Heart left ventricle (tissue), 16 donors: ENCODE data around the gene FXR2. TPM values are rescaled to one million over a fixed set of nuclear protein-coding genes. Genes with fewer than 3 reads are reported as not detected.
A peak's percentile ranks its signal among the peaks of the same experiment; 100 is the strongest.

ENCODE experiments used
- ATAC-seq, 4 donors: fragments of 200-7000 bp; cut with Tn5 transposase; one replicate each; pipeline ENCODE4 v1.9.1; 2020 to 2022; ENCODE audit warnings: moderate library complexity in 4 of 4, mild to moderate bottlenecking in 3 of 4, moderate number of reproducible peaks in 1 of 4
- DNase-seq, 5 donors: peaks; one replicate each; pipeline ENCODE4 v3.0.0-alpha.2; 2020
- H3K27ac ChIP-seq, 12 donors: fragments of 200-600 bp; sonication (generic) in 4 of 12; one replicate each; pipeline versions ENCODE4 v1.5.0 to v1.8.0; 2016 to 2022; ENCODE audit warnings: mild to moderate bottlenecking in 2 of 12
- H3K27me3 ChIP-seq, 9 donors: fragments of 200-600 bp; sonication (generic) in 2 of 9; one replicate each; pipeline versions ENCODE4 v1.5.1 to v1.8.0; 2016 to 2022; ENCODE audit warnings: mild to moderate bottlenecking in 3 of 9
- H3K36me3 ChIP-seq, 9 donors: fragments of 200-600 bp; sonication (generic) in 2 of 9; one replicate each; pipeline versions ENCODE4 v1.5.0 to v1.8.0; 2018 to 2022; ENCODE audit warnings: mild to moderate bottlenecking in 2 of 9
- H3K4me1 ChIP-seq, 12 donors: fragments of 200-600 bp; sonication (generic) in 4 of 12; one replicate each; pipeline versions ENCODE4 v1.5.0 to v1.8.0; 2016 to 2022; ENCODE audit warnings: mild to moderate bottlenecking in 3 of 12
- H3K4me3 ChIP-seq, 12 donors: fragments of 200-600 bp; sonication (generic) in 4 of 12; one replicate each; pipeline versions ENCODE4 v1.5.0 to v1.8.0; 2017 to 2022; ENCODE audit warnings: mild to moderate bottlenecking in 9 of 12, moderate library complexity in 4 of 12
- H3K9me3 ChIP-seq, 12 donors: fragments of 200-600 bp; sonication (generic) in 4 of 12; one replicate each; pipeline versions ENCODE4 v1.5.0 to v1.8.0; 2016 to 2022; ENCODE audit warnings: mild to moderate bottlenecking in 1 of 12
- POLR2A ChIP-seq, 2 donors: fragments of 450-650 bp; IDR thresholded peaks; one replicate each; pipeline ENCODE4 v1.6.1; 2017; ENCODE audit warnings: antibody characterized with exemption in 2 of 2, mild to moderate bottlenecking in 2 of 2, moderate library complexity in 2 of 2
- WGBS, 4 donors: extraction: QIAGEN DNeasy Blood & Tissue Kit in 2 of 4; methylation state at CpG; one replicate each; pipeline versions ENCODE4 v1.1.5 to v1.1.7; 2013 to 2018; 5-methylcytosine and 5-hydroxymethylcytosine counted together
- intact Hi-C, 10 donors: fragments of 100-400 bp; cut with DNase I; formaldehyde crosslinking; loops; one replicate each; pipeline versions ENCODE4 v1.11.1 to v1.14.2; 2022
- polyA plus RNA-seq, 2 donors: library from polyadenylated mRNA; stranded (reverse); fragments of 200-250 nt; gene quantifications; one replicate each; pipeline ENCODE4 v1.2.3, GENCODE V29; 2013
- total RNA-seq, 9 donors: library from RNA; depleted of rRNA in 2 of 9; stranded (reverse); fragments of >200 nt in 2 of 9; fragmentation: NEBNext Ultra II Directional in 3 of 9; extraction: Animal tissue kit (Norgen Biotek cat#: 25700) in 3 of 9; gene quantifications; one replicate each; pipeline versions ENCODE4 v1.1.0 to v1.2.4, GENCODE V29; 2016 to 2023
- TF ChIP-seq, protein P1 (sequence below), 12 donors: fragments of 200-600 bp; sonication (generic) in 4 of 12; IDR thresholded peaks; one replicate each; pipeline versions ENCODE4 v1.5.0 to v1.8.0; 2018 to 2022; ENCODE audit warnings: antibody characterized with exemption in 12 of 12, mild to moderate bottlenecking in 5 of 12
- donor health status: ischemic (EF 13 %, LVEDD 7.1; RV severe dilation, severe dysfunction).
- donor health status: healthy with polysubstance abuse.
- donor health status: DM: no; HTN: yes; CAD: no.
- donor health status: DM: no; HTN: no; CAD: no.
- donor health status: ischemic (EF 25% LVEDD 6.9; RV normal size, moderate dysfunction).
- donor health status: ischemic (EF 25% LVEDD 5.7; RV mildly dilated, moderate dysfunction).
- donor health status: healthy.
- donor health status: DM: yes; HTN: yes; CAD: no.
- donor health status: ischemic (EF 35%, LVEDD 5.7; RV mildly dilated, moderate dysfunction).
- donor health status: nonischemic (EF 11% LVEDD 7.7; RV severe dilation, severe dysfunction).
- donor health status: DM: yes; HTN: yes; CAD: no.
- donor health status: PGD.
- donor health status: ischemic (EF 29% LVEDD 5.4; RV normal size, mild dysfunction).
- donor health status: nonischemic (EF 23%, LVEDD 6.1; RV moderate dilation, normal function).

FXR2 gene
- total and polyA plus RNA-seq, 11 donors, result 68.0 to 123 (median 98.6) TPM

DNA sequence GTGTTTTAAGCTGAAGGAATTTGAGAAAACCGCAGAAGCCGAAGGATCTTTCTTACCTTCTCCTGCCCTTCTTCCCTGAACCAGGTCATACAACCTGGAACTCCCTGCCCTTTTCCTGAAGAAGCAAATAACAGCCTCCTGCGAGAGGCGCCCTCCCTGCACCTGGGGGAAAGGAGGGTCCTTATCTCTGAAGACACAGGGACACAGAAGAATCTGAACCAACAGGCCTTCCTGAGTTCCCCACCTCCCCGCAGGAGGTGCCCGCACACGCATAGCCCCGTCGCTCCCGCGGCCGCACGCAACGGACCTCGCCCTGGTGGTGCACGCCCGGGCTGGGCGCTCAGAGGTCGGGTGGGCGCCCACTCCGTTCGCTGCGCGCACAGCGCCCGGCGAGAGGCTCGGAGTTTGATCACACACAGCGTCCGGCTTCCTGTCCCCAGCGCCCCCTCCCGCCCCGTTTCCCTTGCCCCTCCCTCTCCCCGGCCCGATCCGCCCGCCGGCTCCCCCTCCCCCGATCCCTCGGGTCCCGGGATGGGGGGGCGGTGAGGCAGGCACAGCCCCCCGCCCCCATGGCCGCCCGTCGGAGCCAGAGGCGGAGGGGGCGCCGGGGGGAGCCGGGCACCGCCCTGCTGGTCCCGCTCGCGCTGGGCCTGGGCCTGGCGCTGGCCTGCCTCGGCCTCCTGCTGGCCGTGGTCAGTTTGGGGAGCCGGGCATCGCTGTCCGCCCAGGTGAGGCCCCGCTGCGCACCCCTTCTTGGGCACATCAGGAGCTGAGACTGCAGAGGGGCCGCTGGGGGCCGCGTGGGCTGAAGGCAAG, 65.9 kb downstream of the FXR2 start, which contains the start of gene TNFSF12:
Gene TNFSF12, plus strand, starts transcription at position 474 of the 816 bp plus-strand sequence. Its CDS starts 96 bp downstream, at position 570.
- ATAC-seq (peak; percentile 55 to 89 (median 86)), DNase-seq (peak; percentile 68 to 89 (median 87))
- Histone ChIP-seq H3K4me3 (peak within 1 kb of the TSS; percentile 41 to 96 (median 74)), H3K27ac (peak within 1 kb of the TSS; percentile 75 to 98 (median 95)), H3K36me3 (peaks cover 0 to 19% (median 6%) of the 10 kb centered on the region in 9 donors), H3K27me3 (no peaks in the 10 kb centered on the region), H3K4me1 (peaks cover 0 to 54% (median 20%) of the 10 kb centered on the region in 12 donors), H3K9me3 (no peaks in the 10 kb centered on the region)
- 2 to 4% (median 2%) methylated on average over 35 to 65 of the region's 65 CpGs for WGBS, 4 donors
- intact Hi-C loops, result no loop called here
- TF ChIP-seq, protein P1, sequence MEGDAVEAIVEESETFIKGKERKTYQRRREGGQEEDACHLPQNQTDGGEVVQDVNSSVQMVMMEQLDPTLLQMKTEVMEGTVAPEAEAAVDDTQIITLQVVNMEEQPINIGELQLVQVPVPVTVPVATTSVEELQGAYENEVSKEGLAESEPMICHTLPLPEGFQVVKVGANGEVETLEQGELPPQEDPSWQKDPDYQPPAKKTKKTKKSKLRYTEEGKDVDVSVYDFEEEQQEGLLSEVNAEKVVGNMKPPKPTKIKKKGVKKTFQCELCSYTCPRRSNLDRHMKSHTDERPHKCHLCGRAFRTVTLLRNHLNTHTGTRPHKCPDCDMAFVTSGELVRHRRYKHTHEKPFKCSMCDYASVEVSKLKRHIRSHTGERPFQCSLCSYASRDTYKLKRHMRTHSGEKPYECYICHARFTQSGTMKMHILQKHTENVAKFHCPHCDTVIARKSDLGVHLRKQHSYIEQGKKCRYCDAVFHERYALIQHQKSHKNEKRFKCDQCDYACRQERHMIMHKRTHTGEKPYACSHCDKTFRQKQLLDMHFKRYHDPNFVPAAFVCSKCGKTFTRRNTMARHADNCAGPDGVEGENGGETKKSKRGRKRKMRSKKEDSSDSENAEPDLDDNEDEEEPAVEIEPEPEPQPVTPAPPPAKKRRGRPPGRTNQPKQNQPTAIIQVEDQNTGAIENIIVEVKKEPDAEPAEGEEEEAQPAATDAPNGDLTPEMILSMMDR (IDR thresholded peaks at IDR 0.05), result peak in 6 of 12 donors; percentile 4 to 41 (median 25)
- TF ChIP-seq POLR2A (IDR thresholded peaks at IDR 0.05), result peak in 1 of 2 donors; percentile 61

GRCh38 chr17:7544911-7545310, 69.8 kb downstream of the FXR2 start:
- 60 to 70% (median 63%) methylated on average over 6 of the region's 6 CpGs for WGBS, 4 donors

More at GRCh38 chr17:7544911-7545310, 69.8 kb downstream of the FXR2 start:
- no peak for ATAC-seq
- Histone ChIP-seq H3K27me3 (no peaks in the 10 kb centered on the region), H3K36me3 (no peaks in the 10 kb centered on the region), H3K4me1 (peaks cover 0 to 34% (median 14%) of the 10 kb centered on the region in 12 donors), H3K27ac (peak overlapping the region in 7 of 12 donors; percentile 5 to 44 (median 29)), H3K4me3 (no peak overlapping the region), H3K9me3 (no peaks in the 10 kb centered on the region)
- TF ChIP-seq, protein P1 (IDR thresholded peaks at IDR 0.05), result no peak
- no peak for TF ChIP-seq POLR2A (IDR thresholded peaks at IDR 0.05)
- intact Hi-C loops, result no loop called here
- DNase-seq, result no peak

Other genes with a start within 250 kb of the FXR2 start
- gene TNK1, start 233.8 kb downstream of the FXR2 start, total RNA-seq, result 1 to 10 TPM; 1.4 to 6.2 (median 2.2) TPM
- gene TNK1, start 233.8 kb downstream of the FXR2 start, polyA plus RNA-seq, result 1 to 10 TPM; 1.8 to 2.1 TPM
- gene PLSCR3, start 220.4 kb downstream of the FXR2 start, total RNA-seq, result 10 to 100 TPM; 14.3 to 29.5 (median 16.4) TPM
- 10 to 100 TPM; 21.2 to 28.3 TPM for gene PLSCR3, start 220.4 kb downstream of the FXR2 start, polyA plus RNA-seq
- gene TMEM256, start 210.8 kb downstream of the FXR2 start, total RNA-seq, result 10 to 100 TPM; 51.9 to 78.7 (median 69.5) TPM
- gene TMEM256, start 210.8 kb downstream of the FXR2 start, polyA plus RNA-seq, result 100 to 1,000 TPM in 1 of 2 donors, 10 to 100 TPM in 1; 74.4 to 195 TPM
- 10 to 100 TPM in 2 of 9 donors, 1 to 10 TPM in 7; 4.6 to 12.9 (median 7.3) TPM for gene NLGN2, start 207.1 kb downstream of the FXR2 start, total RNA-seq
- gene NLGN2, start 207.1 kb downstream of the FXR2 start, polyA plus RNA-seq, result 10 to 100 TPM in 1 of 2 donors, 1 to 10 TPM in 1; 3.5 to 11.1 TPM
- gene SPEM1, start 194.6 kb downstream of the FXR2 start, total RNA-seq, result not detected
- gene SPEM1, start 194.6 kb downstream of the FXR2 start, polyA plus RNA-seq, result not detected
- not detected for gene SPEM2, start 189.3 kb downstream of the FXR2 start, total RNA-seq
- gene SPEM2, start 189.3 kb downstream of the FXR2 start, polyA plus RNA-seq, result not detected
- not detected for gene SPEM3, start 186.0 kb downstream of the FXR2 start, total RNA-seq
- not detected for gene SPEM3, start 186.0 kb downstream of the FXR2 start, polyA plus RNA-seq
- gene TMEM102, start 179.5 kb downstream of the FXR2 start, total RNA-seq, result 1 to 10 TPM; 1.7 to 6.8 (median 4.0) TPM
- gene TMEM102, start 179.5 kb downstream of the FXR2 start, polyA plus RNA-seq, result 1 to 10 TPM; 1.8 to 4.5 TPM
- 1 to 10 TPM; 2.8 to 9.6 (median 7.8) TPM for gene FGF11, start 175.4 kb downstream of the FXR2 start, total RNA-seq
- gene FGF11, start 175.4 kb downstream of the FXR2 start, polyA plus RNA-seq, result 1 to 10 TPM; 1.6 to 9.6 TPM
- gene CHRNB1, start 169.8 kb downstream of the FXR2 start, total RNA-seq, result 10 to 100 TPM in 7 of 9 donors, 1 to 10 TPM in 2; 8.2 to 14.2 (median 11.0) TPM
- gene CHRNB1, start 169.8 kb downstream of the FXR2 start, polyA plus RNA-seq, result 10 to 100 TPM; 11.2 to 27.3 TPM
- gene ZBTB4, start 135.3 kb downstream of the FXR2 start, total RNA-seq, result 10 to 100 TPM; 51.8 to 77.2 (median 59.5) TPM
- gene ZBTB4, start 135.3 kb downstream of the FXR2 start, polyA plus RNA-seq, result 10 to 100 TPM; 29.3 to 35.3 TPM
- gene SLC35G6, start 133.5 kb downstream of the FXR2 start, total RNA-seq, result not detected
- gene SLC35G6, start 133.5 kb downstream of the FXR2 start, polyA plus RNA-seq, result under 1 TPM in 1 of 2 donors, not detected in 1; 0.08 TPM
- 10 to 100 TPM; 31.4 to 77.6 (median 50.7) TPM for gene POLR2A, start 130.5 kb downstream of the FXR2 start, total RNA-seq
- 10 to 100 TPM; 17.3 to 18.5 TPM for gene POLR2A, start 130.5 kb downstream of the FXR2 start, polyA plus RNA-seq
- gene TNFSF12, start 65.8 kb downstream of the FXR2 start, total RNA-seq, result 10 to 100 TPM; 20.3 to 49.5 (median 35.1) TPM
- gene TNFSF12, start 65.8 kb downstream of the FXR2 start, polyA plus RNA-seq, result 10 to 100 TPM; 19.6 to 36.8 TPM
- 10 to 100 TPM in 3 of 9 donors, 1 to 10 TPM in 6; 3.7 to 43.0 (median 6.4) TPM for gene TNFSF13, start 56.1 kb downstream of the FXR2 start, total RNA-seq
- gene TNFSF13, start 56.1 kb downstream of the FXR2 start, polyA plus RNA-seq, result 1 to 10 TPM; 6.9 to 7.1 TPM
- gene SENP3, start 53.0 kb downstream of the FXR2 start, total RNA-seq, result 10 to 100 TPM; 26.4 to 59.5 (median 28.9) TPM
- gene SENP3, start 53.0 kb downstream of the FXR2 start, polyA plus RNA-seq, result 10 to 100 TPM; 29.1 to 65.5 TPM
- 100 to 1,000 TPM in 2 of 9 donors, 10 to 100 TPM in 6, 1 to 10 TPM in 1; 9.9 to 324 (median 22.5) TPM for gene CD68, start 35.3 kb downstream of the FXR2 start, total RNA-seq
- 10 to 100 TPM; 11.3 to 46.7 TPM for gene CD68, start 35.3 kb downstream of the FXR2 start, polyA plus RNA-seq
- gene MPDU1, start 31.0 kb downstream of the FXR2 start, total RNA-seq, result 10 to 100 TPM; 18.4 to 90.1 (median 25.4) TPM
- 100 to 1,000 TPM in 1 of 2 donors, 10 to 100 TPM in 1; 33.3 to 106 TPM for gene MPDU1, start 31.0 kb downstream of the FXR2 start, polyA plus RNA-seq
- 1 to 10 TPM in 4 of 9 donors, under 1 TPM in 4, not detected in 1; 0.65 to 8.0 (median 1.2) TPM for gene SOX15, start 24.8 kb downstream of the FXR2 start, total RNA-seq
- gene SOX15, start 24.8 kb downstream of the FXR2 start, polyA plus RNA-seq, result 1 to 10 TPM in 1 of 2 donors, under 1 TPM in 1; 0.32 to 2.2 TPM
- 10 to 100 TPM; 50.0 to 76.0 (median 57.3) TPM for gene SAT2, start 12.9 kb upstream of the FXR2 start, total RNA-seq
- 100 to 1,000 TPM; 113 to 131 TPM for gene SAT2, start 12.9 kb upstream of the FXR2 start, polyA plus RNA-seq
- gene SHBG, start 15.2 kb upstream of the FXR2 start, total RNA-seq, result 1 to 10 TPM in 1 of 9 donors, under 1 TPM in 4, not detected in 4; 0.56 to 1.1 (median 0.66) TPM
- under 1 TPM; 0.28 to 0.61 TPM for gene SHBG, start 15.2 kb upstream of the FXR2 start, polyA plus RNA-seq
- gene ATP1B2, start 36.0 kb upstream of the FXR2 start, total RNA-seq, result 1 to 10 TPM; 1.3 to 6.6 (median 2.9) TPM
- 1 to 10 TPM in 1 of 2 donors, under 1 TPM in 1; 0.60 to 2.6 TPM for gene ATP1B2, start 36.0 kb upstream of the FXR2 start, polyA plus RNA-seq
- 10 to 100 TPM; 10.0 to 44.6 (median 12.8) TPM for gene TP53, start 72.6 kb upstream of the FXR2 start, total RNA-seq
- 1 to 10 TPM; 6.8 to 9.0 TPM for gene TP53, start 72.6 kb upstream of the FXR2 start, polyA plus RNA-seq
- gene WRAP53, start 73.6 kb upstream of the FXR2 start, total RNA-seq, result 1 to 10 TPM; 3.7 to 9.8 (median 4.8) TPM
- gene WRAP53, start 73.6 kb upstream of the FXR2 start, polyA plus RNA-seq, result 10 to 100 TPM in 1 of 2 donors, 1 to 10 TPM in 1; 5.4 to 12.0 TPM
- 1 to 10 TPM in 1 of 9 donors, under 1 TPM in 8; 0.10 to 4.6 (median 0.36) TPM for gene EFNB3, start 90.3 kb upstream of the FXR2 start, total RNA-seq
- under 1 TPM; 0.15 to 0.43 TPM for gene EFNB3, start 90.3 kb upstream of the FXR2 start, polyA plus RNA-seq
- under 1 TPM in 5 of 9 donors, not detected in 4; 0.02 to 0.56 (median 0.05) TPM for gene DNAH2, start 102.8 kb upstream of the FXR2 start, total RNA-seq
- gene DNAH2, start 102.8 kb upstream of the FXR2 start, polyA plus RNA-seq, result under 1 TPM; 0.04 TPM
- gene KDM6B, start 219.3 kb upstream of the FXR2 start, total RNA-seq, result 10 to 100 TPM in 8 of 9 donors, 1 to 10 TPM in 1; 7.4 to 29.3 (median 24.8) TPM
- gene KDM6B, start 219.3 kb upstream of the FXR2 start, polyA plus RNA-seq, result 10 to 100 TPM; 11.6 to 14.4 TPM
- gene TMEM88, start 240.2 kb upstream of the FXR2 start, total RNA-seq, result 100 to 1,000 TPM in 1 of 9 donors, 10 to 100 TPM in 8; 16.7 to 130 (median 27.0) TPM
- 100 to 1,000 TPM in 1 of 2 donors, 10 to 100 TPM in 1; 97.7 to 112 TPM for gene TMEM88, start 240.2 kb upstream of the FXR2 start, polyA plus RNA-seq
- 100 to 1,000 TPM in 1 of 9 donors, 10 to 100 TPM in 8; 60.9 to 141 (median 72.4) TPM for gene NAA38, start 242.7 kb upstream of the FXR2 start, total RNA-seq
- 100 to 1,000 TPM in 1 of 2 donors, 10 to 100 TPM in 1; 75.2 to 179 TPM for gene NAA38, start 242.7 kb upstream of the FXR2 start, polyA plus RNA-seq
- gene CYB5D1, start 243.1 kb upstream of the FXR2 start, total RNA-seq, result 10 to 100 TPM in 8 of 9 donors, 1 to 10 TPM in 1; 9.3 to 20.4 (median 16.6) TPM
- gene CYB5D1, start 243.1 kb upstream of the FXR2 start, polyA plus RNA-seq, result 10 to 100 TPM; 11.7 to 15.5 TPM